Adrenal gland (tissue), 12 donors: ENCODE data around the gene PCDHGA8. TPM values are rescaled to one million over a fixed set of nuclear protein-coding genes. Genes with fewer than 3 reads are reported as not detected.
A peak's percentile ranks its signal among the peaks of the same experiment; 100 is the strongest.
"Not testable (repeated sequence)": the region's sequence is repeated elsewhere in the genome, so short reads cannot be mapped to it uniquely, and the experiment has no call there.

Experiments used
- DNase-seq, 7 donors: peaks; one replicate each; pipeline ENCODE4 v3.0.0-alpha.2; 2019 to 2020
- H3K27ac ChIP-seq, 5 donors: fragments of 200-600 bp; sonication (generic) in 4 of 5; 1 replicate in 3 of 5; 2 replicates in 2 of 5; pipeline versions ENCODE4 v1.5.1 to v1.8.0; 2016 to 2020; ENCODE audit warnings: mild to moderate bottlenecking in 1 of 5
- H3K27me3 ChIP-seq: fragments of 200-600 bp; 2 replicates; pipeline ENCODE4 v1.8.0; 2021
- H3K36me3 ChIP-seq, 2 donors: fragments of 200-600 bp; replicated peaks in 1 of 2; 1 replicate in 1 of 2; 2 replicates in 1 of 2; pipeline versions ENCODE4 v1.5.1 to v1.8.0; 2018 to 2022
- H3K4me1 ChIP-seq, 2 donors: fragments of 200-600 bp; replicated peaks in 1 of 2; 1 replicate in 1 of 2; 2 replicates in 1 of 2; pipeline versions ENCODE4 v1.5.1 to v1.8.0; 2018 to 2021
- H3K4me3 ChIP-seq, 4 donors: fragments of 200-600 bp; sonication (generic) in 3 of 4; one replicate each; pipeline ENCODE4 v1.5.1; 2016 to 2018
- H3K9me3 ChIP-seq, 3 donors: fragments of 200-600 bp; sonication (generic) in 1 of 3; replicated peaks in 1 of 3; 1 replicate in 2 of 3; 2 replicates in 1 of 3; pipeline versions ENCODE4 v1.5.1 to v1.8.0; 2016 to 2021
- POLR2A ChIP-seq, 2 donors: fragments of 450-650 bp; IDR thresholded peaks; one replicate each; pipeline ENCODE4 v1.6.1; 2017; ENCODE audit warnings: antibody characterized with exemption in 2 of 2, mild to moderate bottlenecking in 2 of 2, moderate library complexity in 1 of 2
- WGBS, 4 donors: extraction: QIAGEN DNeasy Blood & Tissue Kit in 2 of 4; methylation state at CpG; one replicate each; pipeline versions ENCODE4 v1.1.5 to v1.1.7; 2013 to 2017; 5-methylcytosine and 5-hydroxymethylcytosine counted together
- intact Hi-C, 2 donors: fragments of 100-400 bp; cut with DNase I; formaldehyde crosslinking; loops; one replicate each; pipeline versions ENCODE4 v1.14.1 to v1.15.0; 2022 to 2023
- polyA plus RNA-seq, 3 donors: library from polyadenylated mRNA; stranded (reverse); fragments of 200-250 nt in 2 of 3; fragments of 350-450 nt in 1 of 3; fragmentation: Illumina TruSeq in 1 of 3; extraction: RNeasy Lipid Tissue Mini Kit (QIAGEN cat#74804) in 1 of 3; gene quantifications; one replicate each; pipeline ENCODE4 v1.2.3, GENCODE V29; 2013 to 2014
- total RNA-seq, 9 donors: library from RNA; depleted of rRNA in 4 of 9; stranded (reverse); fragments of >200 nt in 4 of 9; fragments of 120-200 nt in 1 of 9; fragmentation: NEBNext Ultra II Directional in 1 of 9; extraction: Animal tissue kit (Norgen Biotek cat#: 25700) in 1 of 9; gene quantifications; one replicate each; pipeline versions ENCODE4 v1.1.0 to v1.2.4, GENCODE V29; 2013 to 2023
- TF ChIP-seq, protein P1 (sequence below), 6 experiments: fragments of 450-650 bp in 4 of 6; fragments of 200-600 bp in 2 of 6; sonication (generic) in 1 of 6; IDR thresholded peaks; 1 replicate in 5 of 6; 2 replicates in 1 of 6; pipeline versions ENCODE4 v1.5.1 to v1.8.0; 2016 to 2021; ENCODE audit warnings: antibody characterized with exemption in 6 of 6, mild to moderate bottlenecking in 2 of 6, moderate library complexity in 1 of 6
- donor health status: healthy with polysubstance abuse.
- donor health status: Bipolar disorder and iron deficiency.
- donor health status: DM: yes; HTN: yes; CAD: no.
- donor health status: DM: no; HTN: no; CAD: no.
- donor health status: DM: no; HTN: no; CAD: no.
- donor health status: DM: yes; HTN: yes; CAD: no.

Gene PCDHGA8
- total and polyA plus RNA-seq, 12 donors, result 0.06 to 4.0 (median 0.82) TPM

DNA sequence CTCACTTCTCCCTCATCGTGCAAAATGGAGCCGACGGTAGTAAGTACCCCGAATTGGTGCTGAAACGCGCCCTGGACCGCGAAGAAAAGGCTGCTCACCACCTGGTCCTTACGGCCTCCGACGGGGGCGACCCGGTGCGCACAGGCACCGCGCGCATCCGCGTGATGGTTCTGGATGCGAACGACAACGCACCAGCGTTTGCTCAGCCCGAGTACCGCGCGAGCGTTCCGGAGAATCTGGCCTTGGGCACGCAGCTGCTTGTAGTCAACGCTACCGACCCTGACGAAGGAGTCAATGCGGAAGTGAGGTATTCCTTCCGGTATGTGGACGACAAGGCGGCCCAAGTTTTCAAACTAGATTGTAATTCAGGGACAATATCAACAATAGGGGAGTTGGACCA is 38.9 kb downstream of the PCDHGA8 start:
- Histone ChIP-seq H3K9me3 (peaks cover 3 to 48% (median 4%) of the 10 kb centered on the region in 3 donors), H3K4me1 (peaks cover 0 to 7% of the 10 kb centered on the region in 2 donors), H3K4me3 (peak overlapping the region in 2 of 4 donors; percentile 9 to 14), H3K27ac (peak overlapping the region in 2 of 5 donors; percentile 7 to 81), H3K36me3 (no peaks in the 10 kb centered on the region), H3K27me3 (no peaks in the 10 kb centered on the region)
- WGBS, 4 donors, result 10 to 19% (median 14%) methylated on average over 10 to 37 of the region's 37 CpGs
- intact Hi-C loops, result no loop called here
- DNase-seq, result peak in 3 of 7 donors; percentile 25 to 46 (median 38)
- peak in 1 of 2 donors; percentile 43 for TF ChIP-seq POLR2A (IDR thresholded peaks at IDR 0.05)
- TF ChIP-seq, protein P1, sequence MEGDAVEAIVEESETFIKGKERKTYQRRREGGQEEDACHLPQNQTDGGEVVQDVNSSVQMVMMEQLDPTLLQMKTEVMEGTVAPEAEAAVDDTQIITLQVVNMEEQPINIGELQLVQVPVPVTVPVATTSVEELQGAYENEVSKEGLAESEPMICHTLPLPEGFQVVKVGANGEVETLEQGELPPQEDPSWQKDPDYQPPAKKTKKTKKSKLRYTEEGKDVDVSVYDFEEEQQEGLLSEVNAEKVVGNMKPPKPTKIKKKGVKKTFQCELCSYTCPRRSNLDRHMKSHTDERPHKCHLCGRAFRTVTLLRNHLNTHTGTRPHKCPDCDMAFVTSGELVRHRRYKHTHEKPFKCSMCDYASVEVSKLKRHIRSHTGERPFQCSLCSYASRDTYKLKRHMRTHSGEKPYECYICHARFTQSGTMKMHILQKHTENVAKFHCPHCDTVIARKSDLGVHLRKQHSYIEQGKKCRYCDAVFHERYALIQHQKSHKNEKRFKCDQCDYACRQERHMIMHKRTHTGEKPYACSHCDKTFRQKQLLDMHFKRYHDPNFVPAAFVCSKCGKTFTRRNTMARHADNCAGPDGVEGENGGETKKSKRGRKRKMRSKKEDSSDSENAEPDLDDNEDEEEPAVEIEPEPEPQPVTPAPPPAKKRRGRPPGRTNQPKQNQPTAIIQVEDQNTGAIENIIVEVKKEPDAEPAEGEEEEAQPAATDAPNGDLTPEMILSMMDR (IDR thresholded peaks at IDR 0.05), result no peak

DNA sequence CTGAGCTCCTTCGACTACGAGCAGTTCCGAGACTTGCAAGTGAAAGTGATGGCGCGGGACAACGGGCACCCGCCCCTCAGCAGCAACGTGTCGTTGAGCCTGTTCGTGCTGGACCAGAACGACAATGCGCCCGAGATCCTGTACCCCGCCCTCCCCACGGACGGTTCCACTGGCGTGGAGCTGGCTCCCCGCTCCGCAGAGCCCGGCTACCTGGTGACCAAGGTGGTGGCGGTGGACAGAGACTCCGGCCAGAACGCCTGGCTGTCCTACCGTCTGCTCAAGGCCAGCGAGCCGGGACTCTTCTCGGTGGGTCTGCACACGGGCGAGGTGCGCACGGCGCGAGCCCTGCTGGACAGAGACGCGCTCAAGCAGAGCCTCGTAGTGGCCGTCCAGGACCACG is 39.9 kb downstream of the PCDHGA8 start:
- 27 to 90% (median 28%) methylated on average over 2 to 38 of the region's 38 CpGs; no CpG with 5 or more reads in 1 of the 4 donors for WGBS, 4 donors
- H3K36me3 ChIP-seq, H3K4me1 ChIP-seq, DNase-seq, H3K27ac ChIP-seq, H3K27me3 ChIP-seq, intact Hi-C loops: not testable (repeated sequence)
- Histone ChIP-seq H3K4me3 (peak overlapping the region in 1 of 4 donors; percentile 14), H3K9me3 (peaks cover 3 to 38% (median 4%) of the 10 kb centered on the region in 3 donors)

DNA sequence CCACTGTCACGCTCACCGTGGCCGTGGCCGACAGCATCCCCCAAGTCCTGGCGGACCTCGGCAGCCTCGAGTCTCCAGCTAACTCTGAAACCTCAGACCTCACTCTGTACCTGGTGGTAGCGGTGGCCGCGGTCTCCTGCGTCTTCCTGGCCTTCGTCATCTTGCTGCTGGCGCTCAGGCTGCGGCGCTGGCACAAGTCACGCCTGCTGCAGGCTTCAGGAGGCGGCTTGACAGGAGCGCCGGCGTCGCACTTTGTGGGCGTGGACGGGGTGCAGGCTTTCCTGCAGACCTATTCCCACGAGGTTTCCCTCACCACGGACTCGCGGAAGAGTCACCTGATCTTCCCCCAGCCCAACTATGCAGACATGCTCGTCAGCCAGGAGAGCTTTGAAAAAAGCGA is 40.3 kb downstream of the PCDHGA8 start:
- H3K27me3 ChIP-seq, H3K27ac ChIP-seq, H3K4me3 ChIP-seq, intact Hi-C loops, H3K36me3 ChIP-seq, DNase-seq, H3K4me1 ChIP-seq: not testable (repeated sequence)
- 26 to 34% (median 30%) methylated on average over 7 to 29 of the region's 29 CpGs for WGBS, 4 donors
- H3K9me3 ChIP-seq, result peaks cover 3 to 34% (median 4%) of the 10 kb centered on the region in 3 donors

DNA sequence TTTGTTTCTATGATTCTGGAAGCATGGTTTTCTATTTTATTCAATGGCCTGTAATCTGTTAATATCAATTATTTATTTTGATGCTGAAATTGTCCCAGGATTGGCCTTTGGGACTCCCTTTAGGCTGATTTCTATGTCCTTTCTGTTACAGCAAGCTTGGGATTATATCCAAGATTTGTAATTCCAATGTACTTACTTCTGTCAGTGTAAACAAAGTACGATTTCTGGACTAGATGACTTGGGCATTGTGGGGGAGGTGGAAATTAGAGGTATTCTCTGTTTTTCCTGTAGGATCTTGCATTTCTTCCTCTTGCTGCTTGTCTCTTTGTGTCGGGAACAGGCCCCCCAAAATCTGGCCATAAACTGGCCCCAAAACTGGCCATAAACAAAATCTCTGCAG is 41.6 kb downstream of the PCDHGA8 start:
- Histone ChIP-seq H3K27me3 (no peaks in the 10 kb centered on the region), H3K27ac (no peak overlapping the region), H3K4me1 (peaks cover 0 to 7% of the 10 kb centered on the region in 2 donors), H3K4me3 (no peak overlapping the region), H3K9me3 (peaks cover 3 to 21% (median 4%) of the 10 kb centered on the region in 3 donors), H3K36me3 (no peaks in the 10 kb centered on the region)
- intact Hi-C loops, result no loop called here
- no peak for TF ChIP-seq POLR2A (IDR thresholded peaks at IDR 0.05)
- TF ChIP-seq, protein P1 (IDR thresholded peaks at IDR 0.05), result no peak
- WGBS, 4 donors, result 74 to 93% (median 83%) methylated on average over 2 of the region's 2 CpGs
- no peak for DNase-seq

DNA sequence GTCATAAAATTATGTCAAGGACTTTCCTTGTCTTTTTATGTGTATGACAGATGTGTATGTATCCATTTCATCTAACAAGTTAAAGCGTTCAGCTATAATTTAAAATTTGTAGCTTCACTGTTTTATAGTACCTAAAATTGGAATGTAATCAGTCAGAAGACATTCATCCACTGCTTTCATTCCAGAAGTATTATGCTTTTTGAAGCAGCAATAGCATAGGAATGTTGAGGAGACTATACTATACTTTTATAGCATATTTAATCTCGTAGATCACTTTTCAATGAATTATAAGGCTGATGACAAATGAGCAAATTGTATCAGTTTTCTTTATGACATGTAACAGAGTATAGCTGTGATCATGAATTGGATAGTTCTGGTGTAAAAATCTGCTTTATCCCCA is 44.8 kb downstream of the PCDHGA8 start:
- intact Hi-C loops, result no loop called here
- TF ChIP-seq, protein P1 (IDR thresholded peaks at IDR 0.05), result no peak
- TF ChIP-seq POLR2A (IDR thresholded peaks at IDR 0.05), result no peak
- no peaks in the 10 kb centered on the region for H3K36me3 ChIP-seq
- DNase-seq, result no peak
- no peaks in the 10 kb centered on the region for H3K27me3 ChIP-seq
- H3K4me3 ChIP-seq, result no peak overlapping the region
- H3K4me1 ChIP-seq, result no peaks in the 10 kb centered on the region
- H3K9me3 ChIP-seq, result peaks cover 0 to 4% (median 0%) of the 10 kb centered on the region in 3 donors
- WGBS, 4 donors, result 88 to 94% (median 92%) methylated on average over 2 of the region's 2 CpGs
- no peak overlapping the region for H3K27ac ChIP-seq
